Hepatocyte (in vitro differentiated cells): ENCODE data around the gene EXOC7.

Experiments used
- CTCF ChIP-seq: fragments of 200-600 bp; sonication (generic); IDR thresholded peaks from 2 replicates; pipeline ENCODE4 v1.5.1; 2016; ENCODE audit warnings: antibody characterized with exemption, mild to moderate bottlenecking; ENCODE audit not compliant: poor library complexity
- EZH2 ChIP-seq: fragments of 200-600 bp; sonication (generic); IDR thresholded peaks from 2 replicates; pipeline ENCODE4 v1.6.1; 2016; ENCODE audit warnings: antibody characterized with exemption, mild to moderate bottlenecking, borderline replicate concordance
- EZH2phosphoT487 ChIP-seq: fragments of 200-600 bp; sonication (generic); IDR thresholded peaks from one replicate; pipeline ENCODE4 v1.6.1; 2018; ENCODE audit warnings: antibody characterized with exemption, mild to moderate bottlenecking, low read depth, moderate library complexity; ENCODE audit not compliant: unreplicated experiment, severe bottlenecking

- TF ChIP-seq CTCF (no peak), EZH2 (peak; percentile 5), EZH2phosphoT487 (peak; percentile 43)
Observed at GRCh38 chr17:76140661-76141211, 37.1 kb upstream of the EXOC7 start.
